Stimulated activated CD4-positive, alpha-beta T cell treated with anti-CD3 and anti-CD28 coated beads, TNF-alpha, amount 100 ng/mL, for 24 hours (primary cell): ENCODE measurements around the gene NID1.
A peak's percentile ranks its signal among the peaks of the same experiment; 100 is the strongest.
"Not testable (repeated sequence)": the region's sequence is repeated elsewhere in the genome, so short reads cannot be mapped to it uniquely, and the experiment has no call there.

Experiments used
- DNase-seq, 3 experiments: peaks; one replicate each; pipeline ENCODE4 v3.0.0-alpha.2; 2020; ENCODE audit warnings: low read depth in 3 of 3

NID1 gene

DNA sequence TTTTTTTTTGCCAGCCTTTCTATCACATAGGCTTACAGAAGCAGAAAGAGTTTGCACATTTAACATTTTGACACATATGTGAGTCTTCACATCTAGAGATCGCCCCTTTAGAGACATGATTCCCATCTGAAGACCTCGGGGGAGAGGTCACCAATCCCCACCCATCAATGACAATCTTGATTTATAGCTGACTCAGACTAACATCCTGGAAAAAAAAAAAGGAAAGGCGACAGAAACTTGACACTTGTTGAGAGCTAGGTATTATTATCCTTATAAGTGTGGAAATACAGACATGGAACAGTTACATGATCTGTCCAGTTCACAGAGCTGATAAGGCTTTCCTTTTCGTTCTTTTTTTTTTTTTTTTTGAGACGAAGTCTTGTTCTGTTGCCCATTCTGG is 28.0 kb upstream of the NID1 start:
- DNase-seq: no peak

DNA sequence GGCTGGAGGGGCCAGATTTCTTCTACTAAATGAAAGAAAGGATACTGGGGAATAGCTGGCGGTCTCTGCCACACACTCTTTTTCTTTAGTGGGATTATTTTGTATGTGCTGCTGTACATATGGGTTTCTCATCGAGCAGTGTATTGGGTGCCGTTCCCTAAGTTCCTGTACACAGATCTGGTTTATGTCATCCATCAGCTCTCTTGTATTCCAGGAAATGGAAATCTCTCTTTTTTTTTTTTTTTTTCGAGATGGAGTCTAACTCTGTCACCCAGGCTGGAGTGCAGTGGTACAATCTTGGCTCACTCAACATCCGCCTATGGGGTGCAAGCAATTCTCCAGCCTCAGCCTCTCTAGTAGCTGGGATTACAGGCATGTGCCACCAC is 27.0 kb upstream of the NID1 start:
- no peak for DNase-seq

- no peak for DNase-seq
These were observed 25.9 kb upstream of the NID1 start for GRCh38 chr1:236090741-236091147.

- DNase-seq: no peak
These were observed 24.3 kb upstream of the NID1 start for GRCh38 chr1:236089046-236089773.

DNA sequence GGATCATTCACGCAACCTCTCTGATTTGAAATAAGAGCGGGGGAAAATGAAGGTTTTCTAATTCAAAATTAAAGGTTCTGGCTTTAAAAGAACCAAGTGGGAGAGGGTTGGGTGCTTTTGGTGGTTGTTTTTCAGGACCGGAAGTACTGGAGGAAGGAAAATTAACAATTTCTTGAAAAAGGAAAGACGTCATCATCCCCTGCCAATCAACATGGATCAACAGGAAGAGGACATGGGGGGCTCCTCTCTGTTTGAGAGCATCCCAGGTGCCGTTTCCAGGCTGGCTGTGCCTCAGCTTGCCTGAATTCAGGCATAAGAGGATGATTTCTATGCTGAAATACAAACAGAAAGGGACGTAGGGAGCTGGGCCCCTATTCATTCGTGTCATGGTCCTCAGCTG is 21.6 kb upstream of the NID1 start:
- no peak for DNase-seq

GRCh38 chr1:236085545-236086159 is 20.8 kb upstream of the NID1 start:
- no peak for DNase-seq

GRCh38 chr1:236084386-236084730 is 19.5 kb upstream of the NID1 start:
- no peak for DNase-seq

DNA sequence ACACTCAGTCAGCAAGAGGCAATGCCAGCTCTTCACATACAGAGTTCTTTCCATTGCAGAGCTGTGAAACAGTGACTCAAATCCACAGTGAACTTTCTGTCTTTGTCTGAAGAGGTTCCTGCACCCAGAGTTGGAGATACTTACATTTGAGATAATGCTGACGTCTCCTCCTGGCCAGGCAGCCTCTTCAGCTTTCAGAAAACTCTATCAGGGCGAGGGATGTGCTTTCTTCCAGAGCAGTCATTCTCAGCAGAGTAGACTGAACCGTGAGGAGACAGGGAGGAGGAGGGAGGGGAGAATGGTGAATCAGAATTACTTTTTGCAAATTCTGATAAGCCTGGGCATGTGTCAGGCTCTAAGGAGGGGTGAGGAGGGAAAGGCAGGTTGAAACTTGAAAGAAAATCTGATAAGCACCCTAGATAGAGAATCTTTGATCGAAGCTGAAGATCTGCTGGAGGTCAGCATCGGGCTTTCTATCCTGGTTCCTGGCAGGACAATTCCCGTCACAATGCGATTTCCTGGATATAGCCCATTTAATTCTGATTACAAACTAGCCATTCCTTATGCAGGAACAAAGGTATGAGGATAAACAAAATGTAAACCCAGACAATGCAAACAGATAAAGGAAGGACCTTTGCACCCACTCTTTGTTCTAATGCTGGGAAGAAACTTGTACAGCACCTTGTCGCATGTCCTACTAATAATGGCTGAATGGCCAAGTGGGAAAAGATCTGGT is 18.9 kb upstream of the NID1 start:
- no peak for DNase-seq

GRCh38 chr1:236082526-236082925 is 17.6 kb upstream of the NID1 start:
- no peak for DNase-seq

DNA sequence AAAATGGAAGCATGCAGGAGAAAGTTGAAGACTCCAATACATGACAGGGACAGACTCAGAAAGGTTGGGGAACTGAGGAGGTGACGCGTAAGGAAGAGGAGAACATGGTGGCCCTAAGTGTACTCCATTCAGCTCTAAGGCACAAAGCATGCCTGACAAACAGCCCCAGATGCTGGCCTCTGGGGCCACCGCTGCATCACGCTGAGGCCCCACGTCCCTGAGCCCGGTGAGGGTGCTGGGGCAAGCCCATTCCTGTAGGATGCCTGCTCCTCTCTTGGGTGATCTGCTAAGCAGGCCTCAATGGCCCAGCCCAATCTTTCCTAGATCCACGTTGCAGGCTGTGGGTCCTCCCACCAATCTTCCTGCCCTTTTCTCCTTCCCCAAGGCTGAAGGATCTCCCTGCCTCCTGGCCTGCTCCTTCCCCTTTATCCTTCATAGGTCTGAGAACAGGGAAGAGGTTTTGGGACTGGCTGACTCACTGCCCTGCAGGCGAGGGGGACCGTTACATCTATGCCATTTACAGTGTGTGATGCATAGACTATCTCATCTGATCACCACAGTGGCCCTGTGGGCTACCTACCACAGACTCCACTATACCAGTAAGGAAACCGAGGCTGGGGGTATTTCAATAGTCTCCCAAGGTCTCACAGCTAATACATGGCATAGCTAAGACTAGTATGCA is 16.8 kb upstream of the NID1 start:
- DNase-seq: no peak

GRCh38 chr1:236079703-236080102 is 14.8 kb upstream of the NID1 start:
- DNase-seq: no peak

GRCh38 chr1:236078993-236079392 is 14.1 kb upstream of the NID1 start:
- DNase-seq: no peak

DNA sequence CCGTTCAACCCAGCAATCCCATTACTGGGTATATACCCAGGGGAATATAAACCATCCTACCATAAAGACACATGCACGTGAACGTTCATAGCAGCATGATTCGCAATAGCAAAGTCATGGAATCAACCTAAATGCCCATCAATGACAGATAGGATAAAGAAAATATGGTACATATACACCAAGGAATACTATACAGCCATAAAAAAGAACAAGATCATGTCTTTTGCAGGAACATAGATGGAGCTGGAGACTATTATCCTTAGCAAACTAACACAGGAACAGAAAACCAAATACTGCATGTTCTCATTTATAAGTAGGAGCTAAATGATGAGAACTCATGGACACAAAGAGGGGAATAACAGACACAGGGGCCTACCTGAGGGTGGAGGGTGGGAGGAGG is 13.2 kb upstream of the NID1 start:
- not testable (repeated sequence) for DNase-seq

DNA sequence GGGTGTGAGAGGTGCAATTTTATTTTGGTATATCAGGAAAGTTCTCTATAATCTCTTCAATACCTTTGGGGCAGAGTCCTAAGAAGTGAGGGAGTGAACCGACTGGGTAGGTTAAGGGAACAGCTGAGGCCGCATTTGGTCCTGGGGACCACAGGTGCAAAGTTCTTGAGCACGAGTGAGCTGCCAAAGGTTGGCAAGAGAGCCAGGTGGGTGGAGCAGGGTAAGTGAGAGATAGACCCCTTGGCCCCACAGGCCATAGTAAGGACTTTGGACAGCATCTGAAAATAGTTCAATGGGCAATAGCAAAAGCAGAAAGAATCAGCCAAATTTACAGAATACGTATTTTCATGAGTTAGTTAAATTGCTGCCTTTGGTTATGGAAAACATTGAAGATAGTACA is 11.0 kb upstream of the NID1 start:
- no peak for DNase-seq

DNA sequence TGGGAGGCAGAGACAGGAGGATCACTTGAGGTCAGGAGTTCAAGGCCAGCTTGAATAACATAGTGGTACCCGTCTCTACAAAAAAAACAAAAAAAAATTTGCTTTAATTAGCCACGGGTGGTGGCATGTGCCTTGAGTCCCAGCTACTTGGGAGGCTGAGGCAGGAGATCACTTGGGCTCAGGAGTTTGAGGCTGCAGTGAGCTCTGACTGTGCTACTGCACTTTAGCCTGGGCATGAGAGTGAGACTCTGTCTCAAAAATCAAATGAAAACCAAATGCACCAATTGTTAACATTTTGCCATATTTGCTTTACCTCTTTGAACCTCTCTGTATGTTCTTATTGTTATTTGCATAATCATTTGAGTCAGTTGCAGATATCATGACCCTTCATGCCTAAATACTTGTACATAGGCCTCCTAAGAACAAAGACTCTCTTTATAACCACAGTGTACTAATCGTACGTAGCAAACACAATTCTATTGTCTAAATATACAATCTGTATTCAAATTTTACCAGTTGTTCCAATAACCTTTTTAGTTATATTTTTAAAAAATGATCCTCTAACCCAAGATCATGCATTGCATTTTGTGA is 8.5 kb upstream of the NID1 start:
- no peak for DNase-seq

DNA sequence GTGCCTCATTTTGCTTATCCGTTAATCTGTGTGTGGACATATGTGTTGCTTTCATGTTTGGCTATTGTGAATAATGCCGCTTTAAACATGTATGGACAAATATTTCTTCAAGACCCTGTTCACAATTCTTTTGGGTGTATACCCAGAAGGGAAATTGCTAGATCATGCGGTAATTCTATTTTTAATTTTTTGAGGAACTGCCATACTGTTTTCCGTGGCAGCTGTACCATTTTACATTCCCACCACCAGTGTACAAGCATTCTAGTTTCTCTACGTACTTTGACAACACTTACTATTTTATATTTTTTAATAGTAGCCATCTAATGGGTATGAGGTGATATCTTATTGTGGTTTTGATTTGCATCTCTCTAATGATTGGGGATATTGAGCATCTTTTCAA is 7.1 kb upstream of the NID1 start:
- DNase-seq: no peak

- no peak for DNase-seq
These were observed 5.9 kb upstream of the NID1 start for GRCh38 chr1:236070753-236071152.

- no peak for DNase-seq
These were observed 4.9 kb upstream of the NID1 start for GRCh38 chr1:236069796-236070195.

GRCh38 chr1:236067854-236068454 is 3.1 kb upstream of the NID1 start:
- no peak for DNase-seq

DNA sequence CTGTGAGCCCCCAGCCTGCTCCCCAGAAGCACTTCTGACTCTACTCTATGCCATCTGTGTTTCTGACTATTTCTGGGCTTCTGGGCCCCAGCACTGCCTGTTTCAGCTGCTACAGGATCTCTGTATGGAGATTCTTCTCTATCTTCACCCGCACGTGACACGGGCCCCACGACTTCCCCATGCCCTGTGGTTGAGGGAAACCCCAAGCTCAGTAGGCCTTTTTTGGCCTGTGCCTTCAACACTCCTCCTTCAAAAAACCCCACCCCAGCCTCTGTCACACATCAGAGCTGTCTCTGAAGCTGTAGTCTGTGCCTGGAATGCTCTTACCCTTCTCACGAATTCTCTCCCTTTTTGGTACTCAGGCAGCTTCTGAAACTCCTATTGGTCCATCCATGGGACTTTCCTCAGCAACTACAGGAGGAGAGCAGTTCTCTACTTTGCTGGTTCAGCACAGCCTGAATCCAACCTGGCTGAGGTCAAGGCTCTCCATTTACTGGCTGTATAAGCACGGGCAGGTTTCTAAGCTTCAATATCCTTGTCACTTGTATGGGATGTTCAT is 2.0 kb upstream of the NID1 start:
- DNase-seq: peak; percentile 31 to 68 (median 40)

DNA sequence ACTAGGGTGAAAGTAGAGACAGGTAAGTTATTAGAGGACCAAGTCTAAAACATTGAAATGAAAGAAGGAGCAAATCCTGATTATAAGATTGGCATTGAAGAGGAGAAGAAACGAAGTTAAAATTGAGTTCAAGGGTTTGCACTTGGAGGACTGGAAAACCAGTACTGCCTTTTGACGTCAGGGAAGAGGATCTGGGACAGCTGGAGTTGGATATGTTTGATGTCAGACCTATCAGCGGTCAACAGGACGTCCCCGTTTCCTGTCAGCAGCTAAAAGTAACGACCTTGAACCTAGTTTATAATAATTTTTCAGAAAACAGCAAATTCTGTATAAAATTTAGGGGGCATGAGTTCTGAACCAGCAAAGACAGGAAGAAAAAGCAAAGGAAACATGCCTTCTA is 1.2 kb upstream of the NID1 start:
- no peak for DNase-seq
